ENCODE results near the gene TALDO1.

DNA sequence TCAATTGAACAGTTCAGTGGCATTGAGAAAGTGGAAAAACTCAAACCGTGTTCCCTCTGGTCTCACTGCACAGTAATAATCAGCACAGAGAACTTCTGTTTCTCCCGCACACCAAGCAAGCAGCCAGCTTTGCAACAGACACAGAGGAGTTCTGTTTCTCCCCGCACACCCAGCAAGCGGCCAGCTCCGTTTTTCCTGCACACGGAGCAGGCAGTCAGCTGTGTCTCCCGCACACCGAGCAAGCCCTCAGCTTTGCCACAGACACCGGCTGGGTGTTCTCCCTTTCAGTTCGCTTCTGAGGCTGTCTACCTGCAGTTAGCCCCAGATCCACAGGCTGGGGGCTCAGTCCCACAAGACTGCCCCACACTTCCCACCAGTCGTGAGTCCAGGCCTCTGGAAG, 9.9 kb upstream of the TALDO1 start:
- TF ChIP-seq, protein P1, sequence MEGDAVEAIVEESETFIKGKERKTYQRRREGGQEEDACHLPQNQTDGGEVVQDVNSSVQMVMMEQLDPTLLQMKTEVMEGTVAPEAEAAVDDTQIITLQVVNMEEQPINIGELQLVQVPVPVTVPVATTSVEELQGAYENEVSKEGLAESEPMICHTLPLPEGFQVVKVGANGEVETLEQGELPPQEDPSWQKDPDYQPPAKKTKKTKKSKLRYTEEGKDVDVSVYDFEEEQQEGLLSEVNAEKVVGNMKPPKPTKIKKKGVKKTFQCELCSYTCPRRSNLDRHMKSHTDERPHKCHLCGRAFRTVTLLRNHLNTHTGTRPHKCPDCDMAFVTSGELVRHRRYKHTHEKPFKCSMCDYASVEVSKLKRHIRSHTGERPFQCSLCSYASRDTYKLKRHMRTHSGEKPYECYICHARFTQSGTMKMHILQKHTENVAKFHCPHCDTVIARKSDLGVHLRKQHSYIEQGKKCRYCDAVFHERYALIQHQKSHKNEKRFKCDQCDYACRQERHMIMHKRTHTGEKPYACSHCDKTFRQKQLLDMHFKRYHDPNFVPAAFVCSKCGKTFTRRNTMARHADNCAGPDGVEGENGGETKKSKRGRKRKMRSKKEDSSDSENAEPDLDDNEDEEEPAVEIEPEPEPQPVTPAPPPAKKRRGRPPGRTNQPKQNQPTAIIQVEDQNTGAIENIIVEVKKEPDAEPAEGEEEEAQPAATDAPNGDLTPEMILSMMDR (IDR thresholded peaks at IDR 0.05): no peak
- no peak for TF ChIP-seq POLR2A (IDR thresholded peaks at IDR 0.05)
